ENCODE measurements around the gene MAPK4.

DNA sequence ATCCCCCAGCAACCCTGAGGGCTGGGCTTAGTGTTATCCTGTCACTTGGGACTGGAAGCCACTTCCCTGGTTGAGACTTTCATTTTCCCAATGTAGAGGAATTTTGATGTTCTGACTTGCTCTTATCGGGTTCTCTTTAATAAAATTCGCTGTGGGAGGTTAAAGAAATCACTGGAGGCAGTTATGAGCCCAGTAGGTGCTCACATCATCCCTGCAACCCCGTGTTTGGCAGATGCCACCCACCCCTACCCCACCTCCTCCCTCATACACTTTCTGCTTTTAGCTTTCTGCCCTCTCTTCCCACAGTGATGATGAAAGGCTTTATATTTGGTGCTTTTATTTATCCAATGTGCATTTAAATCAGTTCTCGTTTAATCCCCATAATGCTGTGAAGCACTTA, 106.6 kb downstream of the MAPK4 start:
- TF ChIP-seq CTCF (IDR thresholded peaks at IDR 0.05): no peak
- TF ChIP-seq POLR2AphosphoS5 (IDR thresholded peaks at IDR 0.05): no peak
- no peak for TF ChIP-seq POLR2A (IDR thresholded peaks at IDR 0.05)

Data from upper lobe of left lung (tissue), 4 donors.